ENCODE data around the gene PGS1.

DNA sequence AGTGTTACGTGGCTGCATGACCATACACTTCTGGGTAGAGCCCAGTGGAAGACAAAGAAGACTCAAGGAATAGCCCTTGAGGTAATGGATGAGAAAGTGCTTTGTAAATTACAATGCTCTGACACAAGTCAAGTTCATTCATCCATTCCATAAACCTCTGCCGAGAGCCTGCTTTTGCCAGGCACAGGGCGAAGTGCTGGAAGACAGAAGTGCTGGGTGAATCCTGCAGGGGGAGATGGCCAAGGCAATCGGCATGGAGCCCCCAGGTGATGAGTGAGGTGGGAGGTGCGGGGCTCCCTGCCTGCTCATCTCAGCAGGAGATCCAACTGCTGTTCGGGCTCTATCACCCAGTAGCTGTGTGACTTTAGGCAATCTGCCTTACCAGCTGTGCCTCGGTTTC, 15.8 kb upstream of the PGS1 start:
- TF ChIP-seq POLR2A (IDR thresholded peaks at IDR 0.05) (no peak), CTCF (IDR thresholded peaks at IDR 0.05) (no peak)
